HG02938 (cell line): ENCODE measurements around the gene CYP1A2.
"Not testable (repeated sequence)": the region's sequence is repeated elsewhere in the genome, so short reads cannot be mapped to it uniquely, and the experiment has no call there.

Experiments
- ATAC-seq: cut with Tn5 transposase; IDR thresholded peaks from one replicate; pipeline ENCODE4 v1.9.1; 2021; ENCODE audit warnings: mild to moderate bottlenecking, moderate library complexity; ENCODE audit not compliant: unreplicated experiment

Gene CYP1A2

DNA sequence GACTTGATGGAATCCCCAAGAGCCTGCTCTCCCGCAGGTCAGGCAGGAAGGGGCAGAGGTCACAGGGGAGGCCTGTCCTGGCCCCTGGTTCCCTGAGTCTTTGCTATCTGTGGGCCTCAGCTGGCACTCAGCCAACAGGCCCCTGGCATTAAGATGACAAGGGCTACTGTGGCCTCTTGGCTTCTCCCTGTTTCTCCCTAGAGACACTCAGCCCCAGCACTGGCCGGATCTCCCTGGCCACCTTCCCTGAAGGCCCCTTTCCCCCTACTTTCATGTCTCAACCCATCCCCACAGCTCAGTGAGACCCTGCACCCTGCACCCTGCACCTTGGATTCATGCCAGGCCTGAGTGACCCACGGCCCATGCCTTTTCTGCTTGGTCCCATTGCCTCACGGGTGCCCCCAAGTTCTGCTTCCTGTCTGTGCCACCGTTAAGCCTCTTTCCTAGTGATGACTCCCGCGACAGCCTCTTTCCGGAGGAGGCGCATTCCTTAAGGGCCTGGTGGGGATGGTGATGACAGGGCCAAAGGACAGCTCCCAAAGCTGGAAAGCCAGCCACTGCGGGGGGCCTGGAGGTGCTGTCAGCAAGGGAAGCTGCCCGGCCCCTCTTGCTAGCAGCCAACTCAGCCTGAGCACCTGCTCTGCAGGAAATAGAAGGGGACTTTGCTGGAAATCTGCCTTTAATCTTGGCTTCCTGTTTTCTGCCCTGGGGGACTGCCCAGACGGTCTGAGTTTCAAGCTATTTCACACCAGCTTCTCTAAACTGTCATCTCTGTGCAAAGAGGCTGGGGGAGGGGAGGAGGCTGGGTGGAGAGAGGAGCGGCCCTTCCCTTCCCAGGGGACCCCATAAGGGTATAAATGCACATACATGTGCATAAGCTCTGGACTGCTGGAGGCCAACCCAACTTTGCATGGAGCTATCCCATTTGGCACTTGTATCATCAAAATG is 28.4 kb downstream of the CYP1A2 start:
- no peak for ATAC-seq

DNA sequence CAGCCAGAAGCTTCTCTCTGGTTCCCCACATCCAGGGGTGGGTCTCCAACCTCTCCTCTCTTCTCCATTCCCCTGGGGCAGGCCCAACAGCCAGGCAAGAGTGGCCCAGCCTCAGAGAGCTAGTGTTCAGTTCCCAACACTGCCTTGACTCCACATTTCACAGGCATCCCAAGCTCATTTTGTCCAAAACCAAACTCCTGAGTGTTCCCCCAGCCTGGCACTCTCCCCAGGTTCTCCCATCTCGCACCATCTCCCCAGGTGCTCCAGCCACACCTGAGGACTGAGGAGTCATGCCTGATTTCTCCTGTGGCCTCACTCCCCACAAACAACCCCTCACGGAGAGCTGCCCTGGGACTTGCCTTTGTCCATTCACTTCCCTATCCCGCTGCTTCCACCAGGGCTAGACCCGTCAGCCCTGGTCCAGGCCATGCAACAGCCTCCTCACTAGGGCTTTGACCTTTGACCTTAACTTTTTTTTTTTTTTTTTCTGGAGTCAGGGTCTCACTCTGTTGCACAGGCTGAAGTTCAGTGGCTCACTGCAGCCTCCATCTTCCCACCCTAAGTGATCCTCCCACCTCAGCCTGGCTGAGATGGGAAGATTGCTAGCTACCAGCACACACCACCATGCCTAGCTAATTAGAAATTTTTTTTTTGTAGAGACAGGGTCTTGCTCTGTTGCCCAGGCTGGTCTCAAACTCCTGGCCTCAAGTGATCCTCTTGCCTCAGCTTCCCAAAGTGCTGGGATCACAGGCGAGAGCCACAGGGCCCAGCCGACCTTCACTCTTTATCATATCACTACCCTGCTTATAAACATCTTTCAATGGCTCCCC is 29.3 kb downstream of the CYP1A2 start:
- no peak for ATAC-seq

DNA sequence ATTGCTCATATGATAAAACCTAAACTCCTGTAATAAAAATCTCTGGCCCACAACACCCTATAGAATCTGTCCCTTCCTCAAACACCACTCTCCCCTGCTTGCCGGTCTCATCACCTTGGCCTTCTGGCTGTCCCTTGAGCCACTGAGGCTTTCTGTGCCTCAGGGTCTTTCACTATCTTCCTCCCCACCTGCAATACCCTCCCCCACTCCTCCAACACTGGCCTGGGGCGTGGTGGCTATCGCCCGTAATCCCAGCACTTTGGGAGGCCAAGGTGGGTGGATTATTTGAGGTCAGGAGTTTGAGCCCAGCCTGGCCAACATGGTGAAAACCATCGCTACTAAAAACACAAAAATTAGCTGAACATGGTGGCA is 29.9 kb downstream of the CYP1A2 start:
- no peak for ATAC-seq

DNA sequence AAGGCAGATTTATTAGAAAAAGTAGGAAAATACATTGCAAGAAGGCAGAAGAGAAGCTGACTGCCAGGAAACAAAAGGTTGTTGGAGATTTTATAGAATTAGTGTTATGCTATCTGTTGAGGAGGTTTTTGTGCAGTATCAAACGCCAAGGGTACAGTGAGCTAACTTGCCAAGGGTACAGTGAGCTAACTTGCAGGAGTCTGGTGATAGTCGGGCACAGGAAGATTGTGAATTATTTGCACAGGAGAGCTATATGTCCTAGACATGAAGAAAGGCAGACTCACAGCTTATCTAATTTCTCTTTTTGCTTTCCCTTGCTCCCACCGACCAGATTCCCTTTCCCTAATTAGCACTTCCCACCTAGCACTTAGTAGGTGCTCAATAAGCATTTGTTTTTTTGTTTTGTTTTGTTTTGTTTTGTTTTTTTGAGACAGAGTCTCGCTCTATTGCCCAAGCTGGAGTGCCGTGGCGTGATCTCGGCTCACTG is 30.6 kb downstream of the CYP1A2 start:
- no peak for ATAC-seq

DNA sequence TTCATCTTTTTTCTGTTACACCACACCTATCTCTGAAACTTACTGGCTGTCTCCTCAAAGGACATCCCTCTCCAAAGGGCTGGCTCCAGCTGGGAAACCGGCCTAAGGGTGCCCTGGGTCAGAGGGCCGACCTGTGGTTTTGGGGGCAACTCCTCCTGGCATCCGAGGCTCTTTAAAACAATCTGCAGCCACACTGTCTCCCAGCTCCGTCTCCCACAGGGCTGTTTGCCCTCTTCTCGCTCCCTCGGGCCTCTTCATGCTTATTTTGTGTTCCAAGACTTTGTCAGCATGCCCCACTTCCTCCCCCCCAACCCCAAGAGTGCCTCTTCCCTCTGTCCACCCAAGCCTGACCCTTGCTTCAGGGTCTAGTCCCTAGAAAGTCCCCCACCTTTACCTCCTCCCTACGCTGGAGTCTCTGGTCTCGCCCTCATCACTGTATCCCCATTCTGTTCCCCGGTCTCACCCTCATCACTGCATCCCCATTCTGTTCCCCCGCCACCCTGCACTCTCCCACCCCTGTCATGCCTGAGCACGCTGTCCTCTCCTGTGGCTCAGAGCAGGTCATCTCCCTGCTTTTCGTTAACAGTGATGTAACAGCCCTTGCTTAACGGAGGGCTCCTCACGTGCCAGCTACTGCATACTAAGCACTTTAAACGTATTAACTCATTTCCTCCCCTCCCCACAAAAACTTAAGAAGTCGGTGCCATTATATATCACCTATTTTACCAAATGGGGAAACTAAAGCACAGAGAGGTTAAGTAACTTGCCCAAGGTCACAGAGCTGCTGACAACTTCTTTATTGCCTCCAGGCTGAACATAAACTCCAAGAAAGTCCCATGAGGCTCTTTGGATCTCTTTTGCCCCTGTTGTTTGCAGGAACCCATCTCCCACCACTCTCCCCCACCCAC is 32.1 kb downstream of the CYP1A2 start:
- ATAC-seq, result no peak

DNA sequence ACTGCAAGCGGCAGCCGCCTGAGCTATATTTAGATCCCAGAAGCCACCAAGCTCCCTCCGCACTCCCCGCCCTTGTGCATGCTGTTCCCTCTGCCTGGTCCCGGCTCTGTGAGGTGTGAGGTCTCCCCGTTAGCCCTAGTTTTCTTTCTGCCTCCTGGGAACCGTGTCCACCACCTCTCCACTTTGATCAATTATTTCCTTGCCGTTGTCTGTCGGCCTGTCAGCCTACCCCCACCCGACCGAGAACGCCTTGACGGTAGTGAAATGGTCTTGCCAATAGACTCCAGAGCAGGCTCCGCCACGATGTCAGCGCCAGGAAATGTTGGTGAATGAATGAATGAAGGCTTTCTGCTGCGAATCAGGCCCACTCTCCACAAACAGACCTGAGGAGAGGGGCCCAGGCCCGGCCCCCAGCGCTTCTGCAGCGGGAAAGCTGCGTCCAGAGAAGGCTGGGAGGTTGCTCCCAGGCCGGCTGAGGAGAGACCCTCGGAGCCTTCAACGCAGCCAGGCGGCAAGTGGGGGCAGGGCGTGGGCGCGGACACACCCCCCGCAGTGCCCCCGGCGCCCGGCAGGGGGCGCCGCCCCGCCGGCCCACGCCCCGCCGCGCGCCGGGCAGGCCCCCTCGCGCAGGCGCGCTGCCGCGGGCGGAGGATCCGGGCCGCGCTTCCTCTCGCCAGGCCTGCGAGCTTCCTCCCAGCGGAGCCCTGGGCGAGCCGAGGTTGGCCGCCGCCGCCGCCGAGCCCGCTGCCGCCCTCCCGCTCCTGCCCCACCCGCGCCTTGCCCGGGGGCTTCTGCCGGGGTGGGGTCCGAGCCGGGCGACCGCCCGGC is 33.0 kb downstream of the CYP1A2 start, which contains the start of gene CSK:
Gene CSK, plus strand, starts transcription at position 650 of the 828 bp plus-strand sequence. CDS start 16,218 bp downstream, outside the sequence.
- ATAC-seq, result no peak

DNA sequence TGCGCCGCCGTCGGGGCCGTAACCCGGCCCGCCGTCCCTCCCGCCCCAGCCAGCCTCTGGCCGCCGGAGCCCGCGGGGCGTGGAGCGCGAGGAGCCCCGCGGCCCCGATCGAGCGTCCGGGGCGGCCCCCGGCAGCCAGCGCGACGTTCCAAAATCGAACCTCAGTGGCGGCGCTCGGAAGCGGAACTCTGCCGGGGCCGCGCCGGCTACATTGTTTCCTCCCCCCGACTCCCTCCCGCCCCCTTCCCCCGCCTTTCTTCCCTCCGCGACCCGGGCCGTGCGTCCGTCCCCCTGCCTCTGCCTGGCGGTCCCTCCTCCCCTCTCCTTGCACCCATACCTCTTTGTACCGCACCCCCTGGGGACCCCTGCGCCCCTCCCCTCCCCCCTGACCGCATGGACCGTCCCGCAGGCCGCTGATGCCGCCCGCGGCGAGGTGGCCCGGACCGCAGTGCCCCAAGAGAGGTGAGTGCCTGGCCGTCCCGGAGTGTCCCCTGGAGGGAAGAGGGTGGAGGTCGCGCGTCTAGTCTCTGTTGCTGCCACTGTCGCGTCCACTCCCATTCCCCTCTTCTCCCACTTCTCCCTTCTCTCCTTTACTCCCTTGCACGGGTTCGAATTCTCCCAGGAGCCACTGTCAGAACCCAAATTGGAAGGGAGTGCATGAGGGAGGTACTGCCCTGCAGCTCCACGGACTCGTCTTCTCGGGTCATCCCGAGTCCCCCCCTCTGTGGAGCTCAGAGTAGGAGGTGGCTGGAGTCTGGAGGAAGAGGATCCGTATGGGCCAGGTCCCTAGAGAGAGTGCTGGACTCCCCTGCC is 33.8 kb downstream of the CYP1A2 start:
- ATAC-seq, result no peak

DNA sequence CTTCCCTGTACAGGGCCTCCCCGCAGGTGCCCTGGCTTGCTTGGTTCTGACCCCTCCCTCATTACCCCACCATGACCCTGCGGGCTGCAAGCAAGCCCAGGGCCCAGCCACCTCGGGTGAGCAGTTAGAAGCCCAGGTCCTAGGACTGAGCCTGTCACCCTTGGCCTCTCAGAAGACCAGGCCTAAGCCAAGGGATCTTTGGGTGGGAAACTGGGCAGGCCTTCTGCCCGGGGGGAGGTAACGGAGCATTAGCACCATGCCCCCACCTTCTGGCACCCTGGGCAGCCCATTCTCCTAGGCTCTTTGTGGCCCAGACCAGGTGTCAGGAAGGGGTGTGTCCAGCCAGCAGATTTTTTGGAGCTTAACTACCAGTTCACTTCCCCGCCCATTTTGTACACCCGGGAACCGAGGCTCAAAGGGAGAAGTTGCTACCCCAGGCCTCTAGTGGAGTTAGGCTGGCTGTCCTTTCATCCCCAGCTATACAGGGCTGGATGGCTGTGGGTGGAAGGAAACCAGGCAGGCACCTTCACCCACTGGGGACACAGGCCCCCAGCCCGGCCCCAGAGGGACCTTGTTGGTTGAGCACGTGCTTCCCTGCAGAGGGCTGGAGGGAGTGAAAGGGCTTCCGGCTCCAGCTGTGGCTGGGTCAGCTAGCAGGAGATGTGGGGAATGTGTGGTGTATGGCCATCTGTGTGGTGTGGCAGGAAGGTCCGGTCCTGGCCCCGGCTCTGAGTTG is 34.6 kb downstream of the CYP1A2 start:
- ATAC-seq, result no peak

DNA sequence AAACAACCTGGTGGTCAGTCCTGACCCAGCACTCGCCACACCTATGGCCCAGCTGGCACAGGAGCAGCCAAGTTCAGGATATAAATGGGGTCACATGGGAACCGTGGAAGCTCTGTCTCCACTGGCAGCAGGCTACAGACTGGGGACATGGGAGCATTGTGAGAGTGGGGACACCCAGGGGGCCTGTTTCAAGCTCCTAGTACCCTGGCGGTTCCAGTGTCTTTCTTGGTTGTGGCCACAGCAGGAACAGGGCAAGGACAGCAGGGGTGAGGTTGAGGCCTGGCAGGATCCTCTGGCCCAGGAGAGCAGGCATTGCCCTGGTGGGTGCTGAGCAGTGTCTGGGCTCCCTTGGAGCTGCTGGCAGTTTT is 35.1 kb downstream of the CYP1A2 start:
- no peak for ATAC-seq

DNA sequence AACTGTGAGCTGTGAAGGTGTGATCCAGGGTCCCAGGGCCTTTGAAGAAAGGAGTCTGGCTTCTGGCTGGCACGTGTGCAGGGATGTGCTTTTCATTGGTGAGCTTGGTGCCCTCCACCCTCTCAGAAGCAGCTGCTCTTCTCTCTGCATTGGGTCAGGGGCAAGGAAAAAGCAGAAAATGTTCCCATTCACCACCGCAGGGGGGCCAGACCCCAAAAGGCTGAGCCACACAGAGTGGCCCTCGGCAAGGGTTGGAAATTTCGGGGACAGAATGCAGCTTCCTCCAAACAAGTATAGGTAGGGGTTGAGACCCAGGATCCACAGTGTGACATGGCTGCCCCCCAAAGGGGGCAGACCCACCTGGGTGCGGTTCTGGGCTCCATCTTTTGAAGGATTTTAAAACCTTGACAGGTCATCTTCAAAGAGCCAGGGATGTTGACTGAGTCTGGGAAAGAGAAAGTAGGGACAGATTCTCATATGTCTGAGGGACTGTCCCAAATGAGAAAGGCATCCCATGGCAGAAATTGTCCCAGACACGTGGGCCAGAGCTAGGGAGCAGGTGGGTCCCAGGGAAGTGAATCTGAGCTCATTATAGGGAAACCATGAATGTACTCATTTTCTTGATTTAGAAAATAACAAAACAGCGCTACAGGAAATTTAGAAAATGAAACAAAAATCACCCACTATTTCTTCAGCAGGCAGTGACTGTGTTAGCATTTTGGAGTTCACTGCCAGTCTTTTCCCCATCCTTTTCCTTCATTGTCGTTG is 36.0 kb downstream of the CYP1A2 start:
- no peak for ATAC-seq

DNA sequence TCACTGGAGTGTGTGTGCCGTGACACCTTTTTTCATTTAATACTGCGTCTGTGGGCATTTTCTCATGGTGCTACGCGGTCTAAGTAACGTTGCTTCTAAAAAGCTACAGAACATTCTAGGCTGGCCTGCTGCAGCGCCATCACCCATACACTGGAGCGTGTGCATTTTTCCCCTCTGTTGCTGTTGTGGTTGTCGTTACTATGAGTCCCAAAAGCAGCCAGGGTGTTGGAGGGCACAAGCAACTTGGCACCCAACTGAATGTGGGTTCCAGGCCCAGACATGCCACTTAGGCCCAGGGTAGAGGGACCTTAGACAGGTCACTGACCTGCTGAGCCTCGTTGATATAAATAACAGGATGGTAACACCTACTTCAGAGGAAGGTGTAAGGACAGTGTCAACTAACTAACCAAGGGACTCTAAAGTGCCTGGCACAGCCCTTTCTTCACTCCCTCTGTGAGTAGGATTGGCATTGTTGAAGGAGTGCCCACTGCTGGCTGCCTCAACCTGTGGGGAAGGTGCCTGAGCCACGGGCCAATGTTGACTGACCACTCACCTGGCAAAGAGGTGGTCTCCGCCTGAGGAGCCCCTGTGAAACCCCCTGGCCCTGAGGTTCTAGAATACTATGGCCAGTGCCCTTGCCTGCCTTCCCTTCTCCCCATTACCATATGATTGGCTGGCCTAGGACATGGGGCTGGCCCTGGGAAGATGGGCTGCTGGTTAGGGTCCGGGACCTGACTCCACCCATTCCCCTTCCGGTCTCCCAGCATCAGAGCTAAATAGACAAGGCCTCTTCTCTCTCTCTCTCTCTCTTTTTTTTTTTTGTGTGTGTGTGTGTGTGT is 36.8 kb downstream of the CYP1A2 start:
- no peak for ATAC-seq

DNA sequence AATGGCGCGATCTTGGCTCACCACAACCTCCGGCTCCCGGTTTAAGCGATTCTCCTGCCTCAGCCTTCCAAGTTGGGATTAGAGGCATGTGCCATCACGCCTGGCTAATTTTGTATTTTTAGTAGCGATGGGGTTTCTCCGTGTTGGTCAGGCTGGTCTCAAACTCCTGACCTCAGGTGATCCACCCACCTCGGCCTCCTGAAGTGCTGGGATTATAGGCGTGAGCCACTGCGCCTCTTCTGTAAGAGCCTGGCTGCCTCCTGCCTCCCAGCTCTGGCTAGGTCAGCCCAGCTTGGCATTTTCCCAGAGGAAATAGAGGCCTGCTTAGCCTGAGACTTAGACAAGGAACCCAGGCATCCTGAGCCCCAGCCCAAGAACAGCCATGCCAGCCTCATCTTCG is 37.4 kb downstream of the CYP1A2 start:
- not testable (repeated sequence) for ATAC-seq

DNA sequence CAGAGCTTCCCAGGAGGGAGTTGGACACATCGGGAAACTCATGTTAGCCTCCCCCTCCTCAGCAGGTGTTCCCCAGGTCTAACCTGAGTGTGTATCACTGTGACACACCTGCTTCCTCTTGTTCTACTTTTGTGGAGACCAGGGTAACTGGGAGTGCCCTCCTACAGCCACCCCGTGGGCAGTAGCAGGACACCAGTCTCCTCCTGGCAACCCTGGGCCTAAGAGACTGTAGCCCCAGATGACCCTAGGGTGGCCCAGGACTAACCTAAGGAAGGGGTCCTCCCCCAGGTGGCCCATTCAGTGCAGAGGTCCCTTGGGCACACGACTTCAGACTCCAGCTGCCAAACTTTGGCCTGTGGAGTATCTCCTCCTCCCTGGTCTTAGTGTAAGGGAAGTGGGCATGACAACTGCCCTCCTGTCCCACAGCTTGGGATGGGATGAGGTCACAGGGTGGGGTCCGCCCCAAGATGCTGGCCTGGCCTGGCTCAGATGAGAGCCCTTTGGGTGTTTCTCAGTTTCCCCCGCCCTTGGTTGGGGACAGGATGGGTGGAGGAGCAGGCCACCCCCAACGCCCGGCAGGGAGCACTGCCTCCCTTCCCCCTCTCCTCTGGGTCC is 38.0 kb downstream of the CYP1A2 start:
- ATAC-seq, result no peak

DNA sequence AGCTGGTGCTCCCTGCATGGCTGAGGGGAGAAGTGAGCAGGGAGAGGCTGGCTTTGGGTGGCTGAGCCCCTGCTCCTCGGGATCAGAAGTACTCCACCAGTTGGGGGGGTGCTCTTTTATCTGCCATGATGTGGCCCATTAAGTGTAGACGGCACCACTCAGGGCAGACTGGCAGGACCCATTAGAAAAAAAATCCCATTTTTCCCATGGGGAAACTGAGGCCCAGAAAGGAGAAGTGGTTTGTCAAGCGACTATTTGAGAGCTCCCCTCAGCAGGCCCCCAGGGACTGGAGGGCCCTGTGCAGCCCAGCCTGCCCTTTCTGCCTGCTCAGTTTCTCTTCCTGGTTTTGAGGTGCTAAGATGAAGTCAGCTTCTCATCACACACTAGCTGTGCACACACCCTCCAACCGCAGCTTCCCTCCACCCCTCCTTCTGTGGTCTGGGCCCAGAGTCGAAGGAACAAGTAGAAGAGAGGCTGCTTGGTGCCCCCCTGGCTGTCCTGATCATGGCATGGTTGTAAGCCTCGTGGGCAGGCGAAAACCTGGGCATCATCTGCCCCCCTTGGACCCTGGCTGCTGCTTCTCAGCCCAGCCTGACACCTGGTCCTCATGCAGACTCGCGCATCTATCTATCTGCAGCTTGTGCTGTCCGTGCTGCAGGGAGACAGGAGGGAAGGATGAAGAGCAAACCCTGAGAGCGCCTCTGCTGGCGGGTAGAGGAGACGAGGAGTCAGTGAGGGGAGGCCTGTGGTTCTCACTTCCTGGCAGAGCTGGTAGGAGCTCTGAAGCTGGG is 38.8 kb downstream of the CYP1A2 start:
- peak; percentile 51 for ATAC-seq

DNA sequence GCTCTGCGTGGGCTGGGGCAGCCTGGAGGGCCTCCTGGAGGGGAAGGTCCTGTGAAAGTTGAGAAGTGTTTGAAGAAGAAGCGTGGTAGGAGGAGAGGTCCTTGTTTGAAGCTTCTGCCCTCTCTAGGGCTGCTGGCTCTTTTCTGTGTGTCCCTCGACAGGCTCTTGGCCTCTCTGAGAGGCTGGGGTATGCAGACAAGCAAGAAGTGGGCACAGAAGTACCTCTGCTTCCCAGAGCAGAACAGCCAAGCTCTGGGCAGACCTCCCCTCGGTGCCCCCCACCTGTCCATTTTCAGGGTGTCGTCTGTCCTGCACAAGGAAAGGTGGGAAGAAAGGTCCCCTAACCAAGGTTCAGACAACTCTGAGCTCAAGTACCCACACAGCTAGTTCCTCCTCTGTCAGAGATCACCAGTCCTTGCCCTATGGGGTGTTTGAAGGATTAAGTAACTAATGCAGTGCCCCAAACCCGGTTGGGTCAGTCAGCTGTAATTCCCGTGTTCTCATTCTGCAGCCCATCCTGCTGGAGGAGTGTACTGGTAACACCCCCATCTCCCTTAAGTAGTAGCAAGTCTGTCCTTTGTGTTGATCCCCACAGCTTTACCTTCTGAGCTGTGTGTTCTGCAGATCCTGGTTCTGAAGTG is 39.5 kb downstream of the CYP1A2 start:
- no peak for ATAC-seq
